ENCODE measurements around the gene LZTS3.
A peak's percentile ranks its signal among the peaks of the same experiment; 100 is the strongest.
"Not testable (repeated sequence)": the region's sequence is repeated elsewhere in the genome, so short reads cannot be mapped to it uniquely, and the experiment has no call there.

Gene LZTS3

DNA sequence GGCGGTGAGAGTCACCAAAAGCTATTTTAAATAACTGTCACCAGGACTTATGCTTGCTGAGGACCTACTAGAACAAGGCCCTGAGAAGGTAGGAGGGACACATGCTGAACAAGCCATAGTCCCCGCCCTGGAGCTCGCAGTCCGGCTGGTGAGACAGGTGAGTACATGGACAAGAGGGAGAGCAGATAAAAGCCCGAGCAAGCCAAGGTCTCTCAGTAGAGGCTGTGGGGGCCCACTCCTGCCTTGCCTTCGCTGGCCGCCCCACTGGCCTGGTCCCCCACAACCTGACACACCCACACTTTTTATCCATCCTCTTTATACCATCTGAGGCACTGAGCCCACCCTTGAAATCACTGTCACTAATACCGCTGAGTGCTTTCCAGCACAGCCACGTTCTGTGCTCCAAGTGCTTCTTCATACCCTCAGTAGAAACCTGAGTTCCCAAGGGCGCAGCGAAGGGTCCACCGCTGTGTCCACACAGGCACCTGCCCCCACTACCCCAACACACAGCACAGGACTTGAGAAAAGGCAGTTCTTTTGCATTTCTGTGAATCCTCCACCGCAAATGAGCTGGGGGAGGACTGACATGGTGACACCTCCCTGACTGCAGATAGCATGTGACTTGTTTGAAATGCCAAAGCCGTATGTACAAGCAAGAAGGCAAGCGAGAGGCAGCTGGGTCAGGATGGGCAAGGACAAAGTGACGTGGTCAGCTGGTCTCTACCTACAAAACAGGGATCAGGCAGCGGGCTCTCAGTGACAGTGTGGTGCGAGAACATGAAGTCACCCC, 19.1 kb upstream of the LZTS3 start:
- DNase-seq, result no peak

DNA sequence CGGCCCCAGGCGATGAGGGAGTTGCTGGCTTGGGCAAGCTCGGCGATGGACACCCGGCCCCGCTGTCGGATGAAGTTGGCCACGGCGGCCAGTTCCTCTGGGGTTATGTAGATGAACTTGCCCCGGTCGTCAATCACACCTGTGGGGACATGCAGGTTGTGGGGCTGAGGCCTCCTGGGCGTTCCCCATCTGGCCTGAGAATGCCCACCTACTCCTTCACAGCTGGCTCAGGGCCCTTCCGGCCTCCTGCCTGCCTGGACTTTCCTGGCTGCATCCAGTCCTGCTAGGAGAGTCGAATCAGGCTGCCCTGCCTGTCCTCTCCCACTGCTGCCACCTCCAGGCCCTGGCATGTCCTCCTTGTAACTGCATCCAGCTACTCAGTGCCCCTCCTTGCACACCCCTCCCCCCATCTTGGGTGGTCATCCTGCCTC, 17.3 kb upstream of the LZTS3 start:
- DNase-seq, result no peak

DNA sequence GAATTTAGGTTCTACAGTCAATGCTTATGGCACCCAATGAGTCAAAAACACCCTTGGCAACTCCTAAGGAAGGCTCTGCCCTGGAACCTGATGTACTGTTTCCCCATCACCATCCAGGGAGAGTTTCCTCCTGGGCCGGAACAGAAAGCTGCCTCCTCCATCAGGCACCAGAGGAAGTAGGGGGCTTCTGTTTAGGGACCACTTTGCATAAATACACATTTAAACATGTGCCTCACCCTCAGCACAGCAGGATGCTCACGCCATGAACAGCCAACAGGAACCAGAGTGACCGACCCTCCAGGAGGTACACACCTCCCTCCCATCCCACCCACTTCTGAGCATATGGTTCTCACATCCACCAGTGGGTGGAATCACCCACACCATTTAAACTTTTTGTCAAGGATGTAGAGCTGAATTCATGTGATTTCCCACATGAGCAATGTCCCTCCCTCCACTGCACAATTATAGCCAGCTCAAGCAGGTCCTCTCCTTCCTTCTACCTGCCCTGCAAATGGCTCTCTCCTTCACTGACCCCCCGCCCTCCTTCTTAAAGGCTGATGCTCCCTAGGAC, 16.3 kb upstream of the LZTS3 start:
- no peak for DNase-seq

DNA sequence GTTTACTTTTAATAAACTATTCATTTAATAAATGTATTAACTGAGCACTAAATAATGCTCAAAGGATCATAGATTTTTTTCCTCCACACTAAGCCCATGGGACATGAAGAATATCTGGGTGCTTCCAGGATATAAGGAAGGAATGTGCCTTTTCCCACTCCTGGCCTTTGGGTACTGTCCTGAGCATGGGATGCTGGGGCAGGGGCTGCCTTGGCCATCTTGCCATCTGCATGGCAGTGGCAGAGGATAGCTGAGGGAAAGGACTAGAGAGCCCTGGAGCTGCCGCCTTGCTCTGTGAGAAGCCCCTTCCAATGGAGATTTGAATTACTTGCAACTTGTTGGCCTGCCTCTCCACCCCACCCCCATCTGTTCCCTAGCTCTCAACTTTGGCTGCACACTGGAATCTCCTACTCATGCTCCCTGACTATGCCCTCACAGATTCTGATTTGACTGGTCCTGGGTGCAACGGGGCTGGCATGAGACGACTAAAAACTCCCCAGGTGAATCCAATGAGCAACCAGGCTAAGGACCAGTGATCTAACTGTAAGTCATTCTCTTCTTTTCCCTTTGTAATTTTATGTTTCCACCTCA, 15.6 kb upstream of the LZTS3 start:
- DNase-seq, result no peak

DNA sequence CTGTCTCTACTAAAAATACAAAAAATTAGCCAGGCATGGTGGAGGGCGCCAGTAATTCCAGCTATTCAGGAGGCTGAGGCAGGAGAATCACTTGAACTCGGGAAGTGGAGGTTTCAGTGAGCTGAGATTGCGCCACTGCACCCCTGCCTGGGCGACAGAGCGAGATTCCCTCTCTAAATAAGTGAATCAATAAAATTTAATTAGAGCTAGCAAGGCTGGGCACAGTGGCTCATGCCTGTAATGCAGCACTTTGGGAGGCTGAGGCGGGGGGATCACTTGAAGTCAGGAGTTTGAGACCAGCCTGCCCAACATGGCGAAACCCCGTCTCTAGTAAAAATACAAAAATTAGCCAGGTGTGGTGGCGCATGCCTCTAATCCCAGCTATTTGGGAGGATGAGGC, 14.5 kb upstream of the LZTS3 start:
- DNase-seq, result not testable (repeated sequence)

DNA sequence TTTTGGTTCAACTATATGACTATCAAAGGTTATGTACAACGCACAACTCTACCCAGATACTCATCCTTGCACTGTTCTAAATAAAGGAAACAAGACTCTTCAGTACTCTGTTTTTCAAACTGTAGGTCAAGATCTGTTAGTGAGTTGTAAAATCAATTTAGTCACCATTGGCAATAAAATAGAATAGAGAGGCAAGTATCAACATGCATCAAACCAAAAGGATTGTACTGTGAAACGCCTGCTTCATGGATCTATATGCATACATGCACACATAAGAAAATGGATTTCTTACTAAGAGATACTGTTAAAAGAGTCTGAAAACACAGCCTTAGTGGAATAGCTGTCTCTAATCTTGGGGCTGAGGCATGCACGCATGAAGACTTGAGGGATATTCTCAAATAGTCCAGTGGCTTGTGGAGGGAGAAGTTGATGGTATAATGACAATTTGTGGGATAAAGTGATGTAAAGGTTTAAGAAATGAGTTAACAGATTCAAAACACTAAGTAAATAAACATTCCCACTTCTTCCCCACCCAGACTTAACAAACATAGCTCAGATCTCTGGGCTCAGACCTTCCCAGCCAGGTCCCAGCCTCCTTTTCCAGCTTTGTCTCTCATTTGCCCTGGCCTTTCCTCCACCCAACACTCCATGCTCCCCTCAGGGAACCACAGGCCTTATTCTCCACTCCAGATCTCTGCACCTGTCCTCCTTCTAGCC, 10.7 kb upstream of the LZTS3 start:
- DNase-seq, result no peak

DNA sequence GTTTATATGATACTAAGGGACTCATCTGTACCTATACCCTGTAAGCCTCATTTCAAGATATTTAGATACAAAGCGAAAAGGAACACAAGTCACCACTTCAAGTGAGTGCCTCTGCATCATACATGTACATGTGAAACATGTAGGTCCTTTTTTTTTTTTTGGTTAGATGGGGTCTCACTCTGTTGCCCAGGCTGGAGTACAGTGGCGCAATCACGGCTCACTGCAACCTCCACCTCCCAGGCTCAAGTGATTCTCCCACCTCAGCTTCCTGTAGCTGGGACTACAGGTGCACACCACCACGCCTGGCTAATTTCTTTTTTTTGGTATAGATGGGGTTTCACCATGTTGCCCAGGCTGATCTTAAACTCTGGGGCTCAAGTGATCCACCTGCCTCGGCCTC, 9.1 kb upstream of the LZTS3 start:
- not testable (repeated sequence) for DNase-seq

DNA sequence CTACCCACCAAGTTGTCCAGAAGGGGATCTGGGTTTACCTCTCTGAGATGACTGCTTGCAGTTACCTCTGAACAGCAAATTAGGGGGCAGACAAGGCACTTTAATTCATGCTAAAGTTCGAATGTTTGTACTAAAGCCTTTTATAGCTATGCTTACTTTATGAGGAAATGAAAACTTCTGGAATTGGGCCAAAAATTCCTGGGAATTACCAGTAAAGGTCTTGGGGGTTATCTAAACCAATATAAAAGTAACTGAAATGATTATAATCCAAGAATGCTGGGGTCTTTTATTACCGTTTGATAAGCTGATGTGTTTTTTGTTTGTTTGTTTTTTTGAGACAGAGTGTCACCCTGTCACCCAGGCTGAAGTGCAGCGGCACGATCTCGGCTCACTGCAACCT, 7.9 kb upstream of the LZTS3 start:
- DNase-seq, result no peak

DNA sequence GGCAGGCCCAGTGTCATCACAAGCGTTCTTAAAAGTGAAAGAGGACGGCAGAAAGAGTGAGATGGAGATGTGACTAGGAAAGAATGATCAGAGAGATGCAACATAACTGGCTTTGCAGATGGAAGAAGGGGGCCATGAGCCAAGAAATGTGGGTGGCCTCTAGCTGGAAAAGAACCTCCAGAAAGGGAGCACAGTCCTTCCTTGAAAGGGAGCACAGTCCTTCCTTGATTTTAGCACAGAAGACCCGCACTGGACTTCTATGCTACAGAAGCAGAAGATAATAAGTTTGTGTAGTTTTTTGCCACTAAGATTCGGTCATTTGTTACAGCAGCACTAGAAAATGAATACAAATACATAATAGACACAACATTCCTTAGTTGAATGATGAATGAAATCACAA, 7.0 kb upstream of the LZTS3 start:
- no peak for DNase-seq

DNA sequence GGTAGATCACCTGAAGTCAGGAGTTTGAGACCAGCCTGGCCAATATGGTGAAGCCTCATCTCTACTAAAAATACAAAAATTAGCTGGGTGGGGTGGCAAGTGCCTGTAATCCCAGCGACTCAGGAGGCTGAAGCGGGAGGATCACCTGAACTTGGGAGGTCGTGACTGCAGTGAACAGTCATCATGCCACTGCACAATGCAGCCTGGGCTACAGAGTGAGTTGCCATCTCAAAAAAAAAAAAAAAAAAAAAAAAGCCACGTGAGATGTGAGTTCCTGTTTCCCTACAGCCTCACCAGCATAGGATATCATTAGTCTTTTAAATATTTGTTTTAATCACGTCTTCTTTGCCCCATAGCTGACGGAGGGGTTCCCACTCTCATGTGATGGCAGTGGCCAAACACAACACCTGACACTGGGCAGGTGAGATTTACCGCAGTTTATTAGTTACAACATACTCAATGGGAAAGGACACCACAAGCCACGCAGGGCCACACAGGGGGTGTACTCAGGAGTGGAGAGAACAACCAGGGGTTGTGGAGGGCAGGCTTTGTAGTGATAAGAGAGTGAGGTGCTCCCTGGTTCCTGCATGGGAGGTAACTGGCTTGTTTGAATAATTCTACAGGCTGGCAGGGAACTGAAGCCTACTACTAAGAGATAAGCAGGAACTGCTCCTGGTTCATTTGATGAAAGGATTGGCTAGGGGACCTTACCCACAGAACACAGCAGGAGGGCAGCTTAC, 4.6 kb upstream of the LZTS3 start:
- DNase-seq, result no peak

DNA sequence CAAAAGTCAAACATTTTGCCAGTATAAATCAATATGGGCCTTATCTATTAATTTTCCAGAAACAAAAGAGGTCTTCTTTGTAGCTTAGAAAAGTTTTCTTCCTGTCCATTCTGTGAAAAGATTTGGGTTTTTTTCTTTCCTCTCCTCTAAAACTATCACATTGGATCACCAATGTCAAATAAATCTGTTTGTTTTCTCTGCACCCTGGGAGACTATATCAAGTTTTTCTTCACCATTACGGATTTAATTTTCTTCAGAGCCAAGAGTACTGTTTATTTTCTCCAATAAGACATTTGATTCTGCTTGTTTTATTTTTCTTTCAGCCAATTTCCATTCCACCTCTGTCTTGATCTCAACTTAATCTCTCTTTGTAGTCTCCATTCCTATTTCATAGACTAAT, 1.9 kb upstream of the LZTS3 start:
- no peak for DNase-seq

DNA sequence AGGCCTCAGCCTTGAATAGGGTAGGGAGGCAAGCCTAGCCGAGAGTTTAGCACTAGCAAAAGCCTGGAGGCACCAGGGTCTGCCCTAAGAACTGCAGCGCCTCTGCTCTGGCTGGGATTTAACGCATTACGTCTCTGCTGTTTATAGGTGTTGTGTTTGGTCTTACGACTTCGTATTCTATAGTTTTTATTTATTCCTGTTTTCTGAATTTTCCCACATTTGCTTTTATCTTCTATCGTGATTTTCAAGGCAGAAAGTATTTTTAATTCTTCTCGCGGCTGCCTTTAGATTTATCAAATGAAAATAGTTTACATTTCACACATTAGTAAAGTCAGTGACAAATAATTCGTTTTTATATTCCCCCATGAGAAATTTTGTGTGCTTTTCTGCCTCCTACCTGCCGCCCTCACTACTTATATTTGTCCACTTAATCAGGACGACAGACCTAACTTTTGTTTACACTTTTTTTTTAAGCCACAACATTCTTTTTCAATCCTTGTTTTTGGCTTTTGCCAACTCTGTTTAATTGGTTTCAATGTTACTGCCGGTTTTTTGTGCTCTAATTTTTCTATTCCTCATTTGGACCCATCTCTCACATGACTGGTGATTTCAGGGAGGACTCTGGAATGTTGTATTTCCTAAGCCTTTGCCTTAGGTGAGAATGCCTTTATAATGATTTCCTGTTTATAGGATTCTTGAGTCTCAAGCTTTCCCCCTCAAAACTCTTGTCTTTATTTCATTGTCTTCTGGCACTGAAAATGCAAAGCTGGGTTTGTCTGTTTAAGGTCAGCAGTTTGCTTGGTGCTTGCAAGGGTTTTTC, 1.3 kb upstream of the LZTS3 start:
- no peak for DNase-seq

DNA sequence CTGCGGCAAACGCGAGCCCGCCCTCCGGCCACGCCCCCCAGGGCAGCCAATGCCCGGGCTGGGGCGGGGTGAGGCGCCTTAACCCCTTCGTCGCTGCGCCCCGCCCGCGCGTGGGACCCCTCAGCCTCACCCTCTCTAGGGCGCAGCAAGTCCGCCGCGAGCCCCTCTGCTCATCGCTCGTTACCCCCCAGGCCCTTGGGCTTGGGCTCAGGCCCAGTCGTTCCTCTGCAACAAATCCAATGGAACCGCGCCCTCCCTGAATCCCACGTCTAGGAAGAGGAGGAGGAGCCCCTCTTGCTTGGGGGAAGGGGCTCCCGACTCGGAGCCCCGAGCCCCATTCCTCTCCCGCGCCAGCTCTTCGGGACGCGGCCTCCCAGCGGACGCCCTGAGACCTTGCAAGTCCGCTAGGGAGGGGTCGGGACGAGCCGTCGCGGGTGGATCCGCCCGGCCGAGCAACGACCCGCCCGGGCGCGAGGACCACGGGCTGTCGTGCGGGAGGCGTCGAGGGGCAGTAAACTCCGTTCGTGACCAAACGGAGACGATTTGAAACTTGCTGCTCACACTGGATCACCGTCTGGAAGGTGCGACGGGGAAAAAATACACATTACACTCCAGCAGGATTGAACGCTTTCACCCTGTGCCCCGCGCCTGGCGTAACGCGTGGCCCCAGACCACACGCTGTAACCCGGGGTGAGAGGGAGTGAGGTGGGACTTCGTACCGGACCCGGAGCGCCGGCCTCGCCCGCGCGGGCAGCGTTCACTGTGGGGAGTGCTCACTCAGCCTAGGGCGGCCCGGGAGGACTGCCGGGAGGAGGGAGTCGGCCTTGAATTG, 477 bp upstream of the LZTS3 start:
- DNase-seq, result peak; percentile 94

DNA sequence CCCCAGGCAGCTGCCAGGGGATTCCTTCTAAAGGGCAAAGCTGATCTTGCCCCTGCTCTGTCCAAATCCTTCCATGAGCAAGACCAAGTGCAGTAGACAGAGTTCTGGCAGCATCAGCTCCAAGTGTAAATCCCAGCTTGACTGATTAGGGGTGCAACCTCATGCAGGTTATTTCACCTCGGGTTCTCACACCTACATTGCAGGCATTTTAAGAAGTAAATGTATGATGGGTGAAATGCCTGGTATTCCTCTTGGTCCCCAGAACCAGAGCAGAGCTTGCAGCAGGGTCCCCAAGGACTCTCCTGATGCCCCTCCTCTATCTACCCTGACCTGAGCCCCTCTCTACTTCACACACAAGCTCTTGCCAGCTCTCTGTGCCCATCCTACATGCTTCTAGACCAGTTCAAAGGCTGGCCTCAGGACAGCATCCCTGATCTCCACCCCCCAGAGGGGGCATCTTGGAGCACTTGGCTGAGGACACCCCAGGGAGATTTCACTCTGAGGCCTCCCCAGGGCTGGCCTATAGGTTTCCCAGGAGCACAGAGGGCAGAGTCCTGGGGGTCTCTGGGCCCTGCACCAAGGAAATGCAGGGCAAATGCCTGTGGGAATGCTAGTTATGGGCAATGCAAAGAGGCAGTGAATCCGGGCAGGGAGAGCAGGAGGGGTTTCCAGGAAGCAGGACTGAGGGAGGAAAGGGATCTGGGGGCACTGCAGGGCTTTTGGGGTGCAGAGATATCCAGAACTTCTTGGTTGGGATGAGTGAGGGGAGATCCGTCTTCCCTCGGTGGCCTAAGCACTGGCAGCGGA, 1.0 kb downstream of the LZTS3 start:
- DNase-seq, result no peak

DNA sequence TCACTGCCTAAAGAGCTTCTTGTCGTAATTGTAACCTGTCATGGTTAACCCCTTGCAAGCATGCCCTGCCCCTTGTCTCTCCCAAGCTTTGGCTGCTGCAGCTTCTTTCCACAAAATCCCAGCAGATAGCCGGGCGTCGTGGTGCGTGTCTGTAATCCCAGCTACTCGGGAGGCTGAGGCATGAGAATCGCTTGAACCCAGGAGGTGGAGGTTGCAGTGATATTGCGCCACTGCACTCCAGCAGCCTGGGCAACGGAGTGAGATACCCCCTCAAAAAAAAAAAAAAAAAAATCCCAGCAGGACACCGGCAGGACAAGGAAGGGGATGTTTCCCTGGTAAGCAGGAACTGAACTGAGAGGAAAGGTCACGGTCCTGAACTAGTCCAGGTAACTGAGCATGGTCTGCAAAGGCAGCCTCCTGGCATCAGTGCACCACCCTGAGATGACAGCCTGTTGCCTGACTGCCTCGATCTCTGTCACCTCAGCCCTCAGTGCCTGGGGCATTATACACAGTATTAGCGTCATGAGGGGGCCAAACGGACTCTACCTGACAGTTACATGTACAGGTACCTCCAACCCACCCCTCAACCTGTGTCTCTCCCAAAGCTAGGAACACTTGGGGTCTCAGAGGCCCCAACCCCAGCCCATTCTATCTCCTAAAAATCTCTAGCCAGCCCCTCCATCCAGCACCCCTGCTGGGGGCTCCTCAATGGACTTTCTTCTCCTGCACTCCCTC, 1.8 kb downstream of the LZTS3 start:
- no peak for DNase-seq

DNA sequence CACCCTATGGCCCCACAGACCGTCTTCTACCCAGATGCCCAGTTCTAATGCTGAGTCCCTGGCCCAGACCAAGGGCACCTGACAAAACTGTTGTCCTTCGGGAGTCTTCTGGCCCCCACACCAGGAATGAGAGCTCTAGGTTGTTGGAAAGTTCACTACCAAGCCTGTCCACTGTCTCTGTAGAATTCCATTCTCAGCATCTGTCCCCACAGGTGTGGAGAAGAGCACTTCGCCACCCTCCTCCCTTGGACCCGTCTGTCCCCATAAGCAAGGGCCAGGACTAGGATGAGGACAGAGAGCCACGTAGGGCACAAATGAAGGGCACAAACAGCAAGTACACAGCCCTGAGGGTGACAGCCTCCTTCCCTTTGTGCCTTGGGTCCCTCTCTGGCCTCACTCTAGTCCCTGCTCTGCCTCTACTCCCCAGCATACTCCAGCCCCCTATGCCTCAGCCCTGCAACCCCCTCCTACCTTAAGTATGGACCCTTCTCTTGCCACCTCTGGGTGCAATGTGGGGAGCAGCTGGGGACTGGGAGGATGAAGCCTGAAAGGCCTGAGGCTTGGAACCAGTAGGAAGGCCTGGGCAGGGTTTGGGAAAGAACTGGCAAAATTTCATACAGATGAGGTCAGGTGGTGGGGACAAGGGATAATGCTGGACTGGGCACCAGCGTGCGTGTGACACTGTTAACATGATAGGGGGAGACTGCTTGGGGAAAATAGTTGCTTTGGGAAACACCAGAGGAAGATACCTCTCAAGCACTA, 4.3 kb downstream of the LZTS3 start:
- DNase-seq, result no peak

DNA sequence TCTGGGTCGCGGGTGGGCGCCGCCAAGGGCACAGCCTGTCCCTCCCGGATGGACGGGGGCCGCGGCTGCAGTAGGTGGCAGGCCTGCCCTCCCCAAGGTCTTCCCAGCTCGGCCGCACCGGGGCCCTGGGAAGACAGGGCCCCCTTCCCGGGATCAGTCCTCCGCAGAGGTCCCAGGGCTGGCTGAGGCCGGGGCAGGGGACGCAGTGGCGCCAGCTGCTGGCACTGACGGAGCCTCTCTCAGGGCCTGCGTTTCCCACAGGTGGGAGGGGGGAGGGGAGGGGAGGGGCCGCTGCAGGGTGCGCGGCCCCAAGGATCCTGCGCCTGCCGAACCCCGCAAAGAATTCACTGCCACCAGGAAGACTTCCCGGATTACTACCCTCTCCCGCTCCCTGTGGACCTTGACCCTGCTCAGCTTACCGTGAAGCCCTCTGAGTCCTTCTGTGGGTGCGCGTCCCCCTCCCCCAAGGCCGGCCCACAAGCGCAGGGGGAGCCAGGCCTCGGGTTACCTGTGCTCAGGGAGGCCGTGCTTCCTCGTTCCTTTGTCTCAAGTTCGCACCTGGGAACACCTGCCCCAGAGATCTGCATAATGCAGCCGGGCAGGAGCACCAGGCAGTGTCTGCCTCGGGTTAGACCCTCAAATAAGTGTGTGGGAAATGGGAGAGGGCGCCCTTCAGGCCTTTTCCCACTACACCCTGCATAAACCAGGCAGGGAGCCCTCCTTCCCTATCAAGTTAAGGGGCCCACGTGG, 5.1 kb downstream of the LZTS3 start:
- DNase-seq, result peak; percentile 30

DNA sequence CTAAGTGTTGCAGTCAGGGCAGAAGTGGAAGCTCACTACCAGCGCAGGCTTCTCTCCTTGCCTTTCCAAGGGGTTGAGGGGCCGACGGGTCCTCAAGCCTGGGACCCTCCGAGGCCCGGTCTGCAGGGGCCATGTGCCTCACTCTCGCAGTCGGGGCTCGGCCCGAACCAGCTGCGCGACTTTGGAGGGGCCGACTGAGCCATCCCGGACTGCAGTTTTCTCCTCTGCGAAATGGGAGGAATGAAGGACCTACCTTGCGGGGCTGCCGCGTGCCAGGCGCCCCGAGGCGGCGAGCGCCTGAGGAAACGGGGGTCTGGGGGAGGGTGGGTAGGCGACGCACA, 5.6 kb downstream of the LZTS3 start:
- no peak for DNase-seq
